GM12892 (cell line): Measurements from ENCODE around the gene SGIP1.
A peak's percentile ranks its signal among the peaks of the same experiment; 100 is the strongest.
"Not testable (repeated sequence)": the region's sequence is repeated elsewhere in the genome, so short reads cannot be mapped to it uniquely, and the experiment has no call there.

Experiments
- DNase-seq: peaks from one replicate; pipeline ENCODE4 v3.0.0; 2011; ENCODE audit not compliant: insufficient read length
- FAIRE-seq: peaks from 2 replicates; lab custom pipeline; 2011; peaks lifted over from hg19 to GRCh38; lab: Jason Lieb, UNC
- POLR2A ChIP-seq: IDR thresholded peaks from 2 replicates; pipeline ENCODE4 v1.6.1; 2011; ENCODE audit warnings: low read depth, low read length, control low read depth
- POLR2AphosphoS5 ChIP-seq: IDR thresholded peaks from 2 replicates; pipeline ENCODE4 v1.6.1; 2011; ENCODE audit warnings: low read depth, low read length, control low read depth
- TAF1 ChIP-seq: IDR thresholded peaks from 2 replicates; pipeline ENCODE4 v1.6.1; 2011; ENCODE audit warnings: low read depth, mild to moderate bottlenecking, control low read depth, low read length, borderline replicate concordance

SGIP1 gene

DNA sequence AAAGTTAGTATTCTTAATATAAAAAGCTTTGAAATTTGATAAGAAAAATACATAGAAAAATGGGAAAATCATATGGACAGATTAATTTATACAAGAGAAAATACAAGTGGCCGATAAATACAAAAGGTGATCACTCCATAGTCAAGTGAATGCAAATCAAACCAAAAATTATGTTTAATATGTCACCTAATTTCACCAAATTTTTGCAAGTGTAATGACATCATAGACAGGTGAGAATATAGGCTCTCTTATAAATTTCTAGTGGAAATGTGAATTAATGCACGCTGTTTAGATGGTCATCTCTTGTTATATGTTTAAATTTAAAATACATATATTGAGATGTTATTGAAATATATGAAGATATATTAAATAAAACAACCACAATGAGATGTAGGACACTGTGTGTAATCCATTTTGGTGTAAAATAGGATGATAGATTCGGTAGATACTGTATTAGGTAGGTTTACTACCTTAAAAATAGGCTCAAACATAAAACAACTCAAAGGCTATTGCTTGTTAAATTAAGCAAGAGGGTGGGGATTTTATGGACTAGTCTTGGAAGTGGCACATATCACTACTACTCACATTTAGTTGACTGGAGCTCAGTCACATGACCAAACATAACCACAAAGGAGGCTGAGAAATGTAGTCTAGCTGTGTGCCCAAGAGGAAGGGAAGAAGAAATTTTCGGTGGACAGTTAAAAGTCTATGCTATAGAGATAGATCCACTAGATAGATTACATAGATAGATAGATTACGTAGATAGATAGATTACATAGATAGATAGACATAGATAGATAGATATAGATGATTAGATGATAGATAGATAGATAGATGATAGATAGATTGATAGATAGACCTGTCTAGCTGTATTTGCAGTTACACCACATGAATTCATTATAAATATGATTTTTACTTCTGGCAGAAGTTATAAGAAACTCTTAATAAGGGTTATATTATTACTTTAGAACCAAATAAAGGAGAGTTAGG, 258.0 kb downstream of the SGIP1 start:
- DNase-seq (no peak), FAIRE-seq (peak; percentile 62)
- TF ChIP-seq POLR2A (no peak), TAF1 (no peak), POLR2AphosphoS5 (no peak)

- not testable (repeated sequence) for DNase-seq, FAIRE-seq
Measured at GRCh38 chr1:66795839-66796238, 261.9 kb downstream of the SGIP1 start.
